Measurements from ENCODE around the gene ARHGAP15. TPM values are rescaled to one million over a fixed set of nuclear protein-coding genes. Genes with fewer than 3 reads are reported as not detected.
A peak's percentile ranks its signal among the peaks of the same experiment; 100 is the strongest.

The ARHGAP15 gene
- polyA plus RNA-seq, 1 donor from 2014 or later, result 190 TPM

DNA sequence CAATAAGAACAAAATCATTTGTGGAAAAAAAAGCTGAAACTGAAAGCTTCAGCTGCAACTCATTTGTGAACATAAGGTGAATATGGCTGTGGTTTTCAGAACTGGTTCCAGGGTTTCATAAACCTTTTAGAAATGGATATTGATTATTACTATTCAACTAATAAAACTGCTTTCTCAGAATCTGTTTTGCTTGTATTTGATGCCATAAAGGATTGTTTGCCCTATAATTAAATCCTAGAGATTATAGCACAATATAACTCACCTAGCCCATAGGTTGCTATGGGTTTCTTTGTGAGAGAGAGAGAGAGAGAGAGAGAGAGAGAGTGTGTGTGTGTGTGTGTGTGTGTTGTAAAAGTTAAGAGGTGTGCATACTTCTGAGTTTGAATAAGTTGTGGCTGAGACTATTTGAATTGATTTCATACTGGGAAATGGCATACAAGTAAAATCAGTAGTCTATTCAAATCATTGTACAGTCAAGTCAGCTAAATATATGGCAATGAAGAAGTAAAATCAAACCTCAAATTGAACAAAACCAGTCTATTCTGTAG, 339.2 kb downstream of the ARHGAP15 start:
- peaks cover 6 to 20% (median 7%) of the 10 kb centered on the region in 3 donors for H3K4me1 Mint-ChIP-seq
- peak overlapping the region in 1 of 3 donors; percentile 24 for H3K27ac Mint-ChIP-seq
- no peaks in the 10 kb centered on the region for H3K27me3 Mint-ChIP-seq
- no peak overlapping the region for H3K4me3 Mint-ChIP-seq
- H3K9me3 Mint-ChIP-seq, result no peaks in the 10 kb centered on the region
- H3K36me3 Mint-ChIP-seq, result peaks cover 5% of the 10 kb centered on the region

DNA sequence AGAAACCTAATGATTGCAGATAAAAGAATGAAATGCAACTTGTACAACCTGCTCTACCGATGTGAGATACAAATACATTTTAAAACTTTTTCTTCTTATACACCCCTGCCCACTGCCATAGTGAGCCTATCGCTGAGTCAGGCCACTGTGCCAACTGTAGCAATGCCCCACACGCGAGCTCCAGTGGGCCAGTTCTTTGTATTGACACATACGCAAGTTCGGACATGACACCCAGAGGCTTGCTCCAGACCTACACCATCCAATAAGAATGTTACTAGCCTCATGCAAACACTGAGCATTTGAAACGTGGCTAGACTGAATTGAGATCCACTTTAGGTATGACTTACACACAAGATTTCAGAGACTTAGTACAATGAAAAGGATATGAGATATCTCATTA, 340.1 kb downstream of the ARHGAP15 start:
- peaks cover 5% of the 10 kb centered on the region for H3K36me3 Mint-ChIP-seq
- H3K4me1 Mint-ChIP-seq, result peaks cover 7 to 20% (median 8%) of the 10 kb centered on the region in 3 donors
- no peaks in the 10 kb centered on the region for H3K9me3 Mint-ChIP-seq
- H3K4me3 Mint-ChIP-seq, result no peak overlapping the region
- H3K27ac Mint-ChIP-seq, result peak overlapping the region in 1 of 3 donors; percentile 27
- H3K27me3 Mint-ChIP-seq, result no peaks in the 10 kb centered on the region

DNA sequence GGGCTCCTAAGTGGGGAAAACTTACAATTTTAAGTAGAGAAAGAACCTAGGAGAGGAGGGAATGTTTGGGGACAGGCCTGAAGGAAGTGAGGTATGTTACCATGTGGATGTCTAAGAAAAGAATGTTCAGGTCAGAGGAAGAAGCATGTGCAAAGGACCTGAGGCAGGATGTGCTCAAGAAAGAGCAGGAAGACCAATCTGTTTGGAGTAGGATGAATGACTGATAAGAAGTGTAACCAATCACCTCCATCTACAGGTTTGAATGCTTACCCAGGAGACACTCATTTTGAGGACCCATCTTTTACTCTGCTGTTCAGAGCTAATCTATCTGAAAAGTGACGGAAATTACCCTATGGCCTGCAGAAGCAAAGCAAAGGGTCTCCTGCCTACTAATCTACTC, 342.3 kb downstream of the ARHGAP15 start:
- Mint-ChIP-seq H3K27me3 (no peaks in the 10 kb centered on the region), H3K9me3 (no peaks in the 10 kb centered on the region), H3K4me1 (peaks cover 5 to 15% (median 11%) of the 10 kb centered on the region in 3 donors), H3K4me3 (no peak overlapping the region), H3K27ac (peak overlapping the region in 1 of 3 donors; percentile 39), H3K36me3 (peaks cover 5% of the 10 kb centered on the region)

DNA sequence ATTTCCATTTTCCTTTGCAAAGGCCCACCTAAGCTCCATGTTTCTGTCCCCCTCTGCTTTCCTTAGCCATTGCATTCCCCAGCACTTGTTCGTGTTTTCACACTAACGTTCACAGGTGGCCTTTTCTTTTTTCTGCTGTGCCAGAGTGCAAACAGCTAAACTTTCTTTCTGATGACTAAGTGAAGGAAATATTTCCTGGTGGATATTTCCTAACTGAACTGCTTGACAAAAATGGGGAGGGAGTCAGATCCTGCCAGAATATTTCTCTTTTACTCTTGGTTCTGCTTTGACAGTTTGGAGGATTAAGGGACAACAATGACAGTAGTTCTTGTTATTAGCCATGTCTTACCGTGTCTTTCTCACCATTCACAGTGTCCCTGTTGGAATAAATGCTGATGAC, 344.0 kb downstream of the ARHGAP15 start:
- H3K27ac Mint-ChIP-seq, result no peak overlapping the region
- H3K9me3 Mint-ChIP-seq, result no peaks in the 10 kb centered on the region
- no peaks in the 10 kb centered on the region for H3K27me3 Mint-ChIP-seq
- H3K4me1 Mint-ChIP-seq, result peaks cover 6 to 12% (median 6%) of the 10 kb centered on the region in 3 donors
- peaks cover 8% of the 10 kb centered on the region for H3K36me3 Mint-ChIP-seq
- peak overlapping the region in 1 of 4 donors; percentile 23 for H3K4me3 Mint-ChIP-seq

DNA sequence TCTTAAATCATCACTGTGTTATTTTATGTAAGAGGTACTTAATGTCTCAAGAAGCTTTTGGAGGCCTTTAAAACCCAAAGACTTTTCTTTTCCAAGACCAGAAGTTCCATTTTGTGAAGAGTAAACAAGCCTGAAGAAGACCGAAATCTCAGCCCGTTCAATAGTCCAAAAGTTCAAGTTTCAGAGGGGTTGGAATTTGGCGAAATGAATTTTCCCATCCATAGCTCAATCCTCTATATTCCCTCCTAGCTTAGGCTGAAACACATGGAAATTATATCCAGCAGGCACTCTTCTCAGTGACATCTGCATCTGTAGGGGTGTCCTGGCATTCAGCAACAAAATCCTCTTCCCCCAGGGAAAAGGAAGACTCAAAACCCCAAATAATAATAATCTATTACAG, 344.6 kb downstream of the ARHGAP15 start:
- Mint-ChIP-seq H3K27me3 (no peaks in the 10 kb centered on the region), H3K4me1 (peaks cover 6 to 11% (median 6%) of the 10 kb centered on the region in 3 donors), H3K9me3 (no peaks in the 10 kb centered on the region), H3K36me3 (peaks cover 8% of the 10 kb centered on the region), H3K4me3 (no peak overlapping the region), H3K27ac (no peak overlapping the region)

DNA sequence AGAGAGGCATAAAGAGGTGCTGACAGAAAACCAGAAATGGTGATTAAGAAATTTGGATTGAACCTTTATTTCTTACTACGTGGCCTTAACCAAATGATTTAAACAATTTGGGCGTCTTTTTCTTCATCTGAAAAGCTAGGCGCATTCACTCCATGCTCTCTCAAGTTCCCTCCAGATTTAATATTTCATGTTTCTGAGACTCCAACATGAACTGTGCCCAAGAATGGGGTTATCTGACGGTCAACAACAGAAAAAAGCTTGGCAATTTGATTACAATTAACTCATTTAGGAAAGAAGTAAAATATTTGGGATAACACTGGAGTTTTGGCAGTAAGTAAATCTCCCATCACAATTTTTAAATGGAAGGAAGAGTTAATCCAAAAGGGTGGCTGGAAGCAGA, 345.4 kb downstream of the ARHGAP15 start:
- peak overlapping the region in 1 of 3 donors; percentile 53 for H3K27ac Mint-ChIP-seq
- peaks cover 8% of the 10 kb centered on the region for H3K36me3 Mint-ChIP-seq
- peaks cover 6 to 12% (median 6%) of the 10 kb centered on the region in 3 donors for H3K4me1 Mint-ChIP-seq
- H3K9me3 Mint-ChIP-seq, result no peaks in the 10 kb centered on the region
- H3K4me3 Mint-ChIP-seq, result no peak overlapping the region
- H3K27me3 Mint-ChIP-seq, result no peaks in the 10 kb centered on the region

DNA sequence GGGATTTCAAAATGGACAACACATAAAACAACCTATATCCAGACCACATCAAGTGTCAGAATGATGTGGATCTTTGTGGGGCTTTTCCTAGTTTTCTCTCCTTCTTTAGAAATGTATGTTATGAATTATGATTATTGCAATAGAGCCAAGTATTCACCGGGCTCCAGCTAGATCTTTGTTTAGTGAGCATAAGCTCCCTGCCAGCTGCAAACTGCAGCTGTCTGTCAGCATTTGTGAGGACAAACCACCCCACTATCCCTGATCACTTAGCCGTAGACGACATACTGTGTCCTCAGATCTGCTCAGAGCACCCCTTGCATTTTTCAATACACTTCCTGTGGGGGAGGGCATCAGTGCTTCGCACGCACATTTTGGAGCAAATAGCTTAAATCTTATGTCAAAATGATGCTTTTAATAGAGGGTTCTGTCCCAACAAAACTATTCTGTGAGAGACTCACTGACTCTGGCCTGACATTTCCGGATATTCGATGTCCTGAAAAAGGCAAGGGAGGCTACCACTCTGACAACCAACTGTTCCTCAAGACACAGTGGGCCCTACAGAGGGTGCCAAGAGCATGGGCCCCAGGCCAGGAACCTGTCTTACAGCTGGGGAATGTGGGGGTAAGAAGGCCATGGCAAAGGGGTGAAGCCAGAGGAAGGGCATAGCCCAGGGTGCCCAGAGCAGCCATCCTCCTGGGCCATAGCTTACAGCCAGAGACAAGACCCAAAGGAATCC, 346.0 kb downstream of the ARHGAP15 start:
- H3K27ac Mint-ChIP-seq, result peak overlapping the region in 1 of 3 donors; percentile 71
- no peaks in the 10 kb centered on the region for H3K27me3 Mint-ChIP-seq
- peaks cover 8% of the 10 kb centered on the region for H3K36me3 Mint-ChIP-seq
- no peaks in the 10 kb centered on the region for H3K9me3 Mint-ChIP-seq
- H3K4me3 Mint-ChIP-seq, result no peak overlapping the region
- H3K4me1 Mint-ChIP-seq, result peaks cover 6 to 14% (median 6%) of the 10 kb centered on the region in 3 donors

DNA sequence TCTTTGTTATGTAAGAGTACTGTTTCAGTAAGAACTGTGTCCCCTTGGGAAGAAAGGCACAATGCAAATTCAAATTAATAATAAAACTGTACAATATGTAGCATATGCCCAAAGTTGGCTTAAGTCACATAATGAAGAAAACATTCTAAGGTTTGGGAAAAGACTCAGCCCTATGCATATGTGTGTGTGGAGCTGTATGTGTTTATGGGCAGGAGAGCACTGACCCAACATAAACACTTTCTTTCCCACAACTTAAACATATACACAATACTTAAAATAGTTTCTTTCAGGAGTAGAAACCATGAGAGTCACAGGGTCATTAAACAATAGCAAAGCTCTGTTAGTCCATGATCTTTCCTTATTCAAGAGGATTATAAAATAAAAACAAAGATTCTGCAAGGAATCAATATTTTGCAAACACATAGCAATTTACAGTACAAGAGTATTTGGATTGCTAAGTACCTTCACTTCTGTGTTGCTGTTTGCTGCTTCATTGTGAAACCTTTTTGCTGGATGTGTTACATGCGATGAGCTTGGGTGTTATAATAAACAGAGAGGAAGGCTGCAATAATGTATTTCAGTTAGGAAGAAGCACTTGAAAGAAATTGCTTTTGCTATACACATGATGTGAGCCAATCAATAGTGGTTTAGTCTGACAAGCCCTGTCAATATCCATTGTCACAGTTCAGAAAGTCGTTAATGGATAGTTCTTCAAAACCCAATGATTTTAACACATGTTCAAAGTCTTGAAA, 347.3 kb downstream of the ARHGAP15 start:
- H3K9me3 Mint-ChIP-seq, result no peaks in the 10 kb centered on the region
- peaks cover 7% of the 10 kb centered on the region for H3K36me3 Mint-ChIP-seq
- H3K27ac Mint-ChIP-seq, result no peak overlapping the region
- H3K4me1 Mint-ChIP-seq, result peaks cover 8 to 14% (median 12%) of the 10 kb centered on the region in 3 donors
- H3K27me3 Mint-ChIP-seq, result no peaks in the 10 kb centered on the region
- H3K4me3 Mint-ChIP-seq, result no peak overlapping the region

DNA sequence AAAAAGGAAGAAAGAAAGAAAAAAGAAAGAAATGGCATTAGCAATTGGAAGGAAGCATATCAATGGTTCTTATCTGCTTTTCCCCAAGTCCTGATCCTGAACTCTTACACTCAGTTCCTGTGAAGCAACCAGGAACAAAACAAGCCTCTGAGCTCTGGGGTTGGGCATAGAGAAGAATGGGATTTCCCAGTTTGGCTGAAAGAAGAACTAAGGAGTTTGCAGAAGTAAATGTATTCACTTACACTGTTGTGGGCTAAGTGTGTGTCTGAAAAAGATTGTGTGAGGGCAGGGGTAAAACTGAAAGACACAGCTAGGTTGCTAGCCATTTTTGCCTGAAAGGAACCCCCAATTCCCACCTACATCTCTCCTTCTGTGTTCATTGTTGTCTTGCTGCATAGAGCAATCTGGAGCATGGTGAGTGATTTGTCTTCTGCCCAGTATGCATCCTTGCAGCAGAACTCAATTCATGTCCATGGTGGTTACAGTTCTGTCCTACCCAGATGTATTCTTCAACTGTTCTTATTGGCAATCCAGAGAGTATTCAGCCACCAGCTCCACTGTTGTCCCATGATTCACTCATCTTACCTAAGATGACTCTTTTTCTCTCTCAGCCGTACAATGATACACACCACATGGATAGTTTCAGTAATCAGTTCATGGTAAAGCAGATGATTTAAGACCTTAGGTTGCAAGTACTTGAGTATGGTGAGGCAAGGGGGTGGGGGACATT, 348.7 kb downstream of the ARHGAP15 start:
- H3K9me3 Mint-ChIP-seq, result no peaks in the 10 kb centered on the region
- H3K4me3 Mint-ChIP-seq, result no peak overlapping the region
- H3K27ac Mint-ChIP-seq, result no peak overlapping the region
- no peaks in the 10 kb centered on the region for H3K27me3 Mint-ChIP-seq
- peaks cover 10 to 16% (median 12%) of the 10 kb centered on the region in 3 donors for H3K4me1 Mint-ChIP-seq
- H3K36me3 Mint-ChIP-seq, result peaks cover 3% of the 10 kb centered on the region

DNA sequence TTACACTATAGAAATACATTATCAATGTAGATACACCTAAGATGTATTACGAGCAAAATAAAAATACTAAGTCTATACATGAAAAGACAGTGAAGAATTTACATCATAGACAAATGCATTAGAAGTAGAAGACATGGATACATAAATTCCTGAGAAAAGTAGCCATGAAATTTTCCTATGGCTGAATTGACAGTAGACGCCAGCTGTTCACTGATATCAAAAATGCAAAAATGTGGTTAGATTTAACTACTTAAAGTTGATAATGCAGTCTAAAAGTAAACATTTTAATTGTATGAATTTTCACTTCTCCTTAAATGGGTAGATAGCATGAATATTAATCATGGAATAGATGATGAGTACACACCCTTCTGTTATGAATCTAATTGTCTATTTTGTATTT, 350.9 kb downstream of the ARHGAP15 start:
- Mint-ChIP-seq H3K36me3 (peaks cover 5% of the 10 kb centered on the region), H3K4me1 (peaks cover 8 to 18% (median 12%) of the 10 kb centered on the region in 3 donors), H3K9me3 (no peaks in the 10 kb centered on the region), H3K27me3 (no peaks in the 10 kb centered on the region), H3K27ac (no peak overlapping the region), H3K4me3 (no peak overlapping the region)

DNA sequence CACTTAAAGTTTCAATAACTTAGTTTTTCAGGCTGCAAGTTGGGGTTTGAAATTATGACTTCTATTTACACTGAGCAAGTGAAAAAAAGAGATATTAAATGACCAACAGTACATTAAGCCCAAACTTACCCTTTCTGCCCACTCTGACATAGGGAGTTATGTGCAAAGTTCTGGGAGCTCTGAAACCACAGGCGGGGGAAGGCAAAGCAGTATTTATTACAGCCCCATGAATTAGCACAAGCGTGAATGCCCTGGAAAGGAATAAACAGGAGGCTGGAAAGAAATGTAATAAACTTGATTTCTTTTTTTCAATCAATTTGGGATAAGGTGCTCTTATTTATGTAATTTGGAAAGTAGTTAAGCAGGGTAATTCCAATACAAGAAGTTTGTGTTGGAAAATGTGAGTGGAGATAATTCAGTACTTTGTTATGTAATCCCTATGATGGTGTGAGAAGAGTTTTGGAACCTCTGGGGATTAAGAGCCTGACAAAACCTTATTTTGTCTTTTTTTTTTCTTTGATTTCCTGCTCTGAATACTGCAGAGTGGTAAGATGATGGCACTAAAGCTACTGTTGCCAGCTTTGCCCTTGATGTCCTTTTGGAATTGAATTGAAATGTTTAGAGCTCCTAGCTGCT, 351.5 kb downstream of the ARHGAP15 start:
- Mint-ChIP-seq H3K36me3 (peaks cover 5% of the 10 kb centered on the region), H3K4me3 (no peak overlapping the region), H3K4me1 (peaks cover 8 to 16% (median 16%) of the 10 kb centered on the region in 3 donors), H3K9me3 (no peaks in the 10 kb centered on the region), H3K27me3 (no peaks in the 10 kb centered on the region), H3K27ac (no peak overlapping the region)

DNA sequence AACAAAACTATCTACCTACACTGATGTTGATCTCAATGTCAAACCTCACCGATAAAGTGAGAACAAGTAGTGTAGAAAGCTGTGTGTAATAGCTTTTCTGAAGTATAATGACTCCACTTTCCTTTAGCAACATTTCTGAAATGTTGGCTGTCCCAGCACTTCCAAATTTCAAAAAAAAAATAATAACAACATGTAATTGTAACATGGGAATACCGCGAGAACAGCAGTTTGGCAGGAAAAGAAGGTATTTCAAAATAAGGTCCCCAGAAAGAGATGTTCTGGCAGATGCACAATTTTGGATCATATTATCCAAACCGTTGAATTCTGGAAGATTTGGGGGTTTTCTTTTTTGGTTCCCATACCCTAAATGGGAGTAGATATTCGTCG, 352.0 kb downstream of the ARHGAP15 start:
- Mint-ChIP-seq H3K27me3 (no peaks in the 10 kb centered on the region), H3K4me1 (peaks cover 10 to 16% (median 16%) of the 10 kb centered on the region in 3 donors), H3K27ac (no peak overlapping the region), H3K4me3 (no peak overlapping the region), H3K36me3 (peaks cover 5% of the 10 kb centered on the region), H3K9me3 (no peaks in the 10 kb centered on the region)

DNA sequence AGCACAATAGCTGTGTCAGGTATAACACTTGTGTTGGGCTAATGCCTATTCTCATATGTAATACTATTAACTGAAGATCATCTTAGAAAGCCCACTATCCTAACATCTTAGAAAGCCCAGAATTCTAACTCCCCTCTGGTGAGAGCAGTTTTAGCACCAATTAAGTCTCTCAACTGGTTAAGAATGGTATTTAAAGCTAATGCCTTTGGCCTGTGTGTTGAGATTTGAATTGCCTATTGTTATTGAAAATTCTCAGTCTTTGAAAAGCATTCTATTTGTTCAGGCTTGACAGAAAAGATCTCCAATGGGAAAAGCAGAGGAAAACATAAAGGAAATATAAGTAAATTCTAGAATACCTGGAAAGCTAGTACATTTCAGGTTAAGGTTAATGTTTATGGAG, 352.5 kb downstream of the ARHGAP15 start:
- H3K9me3 Mint-ChIP-seq, result no peaks in the 10 kb centered on the region
- H3K27me3 Mint-ChIP-seq, result no peaks in the 10 kb centered on the region
- H3K36me3 Mint-ChIP-seq, result peaks cover 5% of the 10 kb centered on the region
- H3K27ac Mint-ChIP-seq, result peak overlapping the region in 1 of 3 donors; percentile 67
- H3K4me1 Mint-ChIP-seq, result peaks cover 13 to 16% (median 16%) of the 10 kb centered on the region in 3 donors
- no peak overlapping the region for H3K4me3 Mint-ChIP-seq

DNA sequence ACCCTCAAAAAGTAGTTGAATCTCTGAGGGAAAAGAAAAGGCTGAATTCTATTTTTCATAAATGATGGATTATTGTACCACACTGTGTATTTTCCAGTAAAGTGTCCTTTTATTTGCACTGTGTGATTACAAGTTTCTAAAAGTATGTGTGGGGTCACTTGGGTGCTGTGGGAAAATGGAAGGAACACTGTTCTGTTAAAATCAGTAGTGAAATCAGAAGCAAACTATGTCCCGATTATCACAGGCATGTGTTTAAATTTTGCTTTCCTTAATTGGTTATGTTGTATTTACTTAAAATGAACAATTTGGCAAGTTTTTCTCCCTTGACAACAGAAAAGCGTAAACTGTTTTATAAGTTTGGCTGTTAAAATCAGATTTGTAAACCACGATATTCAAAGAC, 353.1 kb downstream of the ARHGAP15 start:
- H3K36me3 Mint-ChIP-seq, result peaks cover 5% of the 10 kb centered on the region
- H3K4me1 Mint-ChIP-seq, result peaks cover 13 to 17% (median 16%) of the 10 kb centered on the region in 3 donors
- H3K27me3 Mint-ChIP-seq, result no peaks in the 10 kb centered on the region
- H3K4me3 Mint-ChIP-seq, result no peak overlapping the region
- peak overlapping the region in 1 of 3 donors; percentile 31 for H3K27ac Mint-ChIP-seq
- no peaks in the 10 kb centered on the region for H3K9me3 Mint-ChIP-seq

All from IgD-negative memory B cell (primary cell).